ENCODE measurements around the gene RPS6KB1.
"Not testable (repeated sequence)": the region's sequence is repeated elsewhere in the genome, so short reads cannot be mapped to it uniquely, and the experiment has no call there.

- TF ChIP-seq CTCF, POLR2AphosphoS5 (IDR thresholded peaks at IDR 0.05): not testable (repeated sequence)
Measured at GRCh38 chr17:59947310-59947709, 54.4 kb downstream of the RPS6KB1 start.

Measured in stomach (tissue), 4 donors.